K562 (cell line): ENCODE measurements around the gene DPAGT1. TPM values are rescaled to one million over a fixed set of nuclear protein-coding genes. Genes with fewer than 3 reads are reported as not detected.

Experiments used
- EP400 ChIP-seq: fragments of 450-650 bp; IDR thresholded peaks from 2 replicates; pipeline ENCODE4 v1.6.1; 2017; ENCODE audit warnings: antibody characterized with exemption, mild to moderate bottlenecking, moderate library complexity
- ERF ChIP-seq: fragments of 450-650 bp; formaldehyde crosslinking; IDR thresholded peaks from 2 replicates; pipeline ENCODE4 v1.4.0; 2020; ENCODE audit warnings: mild to moderate bottlenecking, mixed read lengths
- NCOA2 ChIP-seq, 2 experiments: fragments of 450-650 bp; IDR thresholded peaks; 2 replicates each; pipeline ENCODE4 v1.6.1; 2018; ENCODE audit warnings: mild to moderate bottlenecking in 2 of 2, moderate library complexity in 1 of 2; ENCODE audit not compliant: partially characterized antibody in 2 of 2
- POLR3A ChIP-seq: IDR thresholded peaks from 2 replicates; pipeline ENCODE4 v1.6.1; 2011; ENCODE audit warnings: borderline replicate concordance, mild to moderate bottlenecking, moderate library complexity; ENCODE audit not compliant: insufficient read length, insufficient read depth; ENCODE audit errors: extremely low read depth
- POLR3G ChIP-seq: IDR thresholded peaks from 2 replicates; pipeline ENCODE4 v1.6.1; 2011; ENCODE audit not compliant: insufficient read length, insufficient replicate concordance; ENCODE audit errors: extremely low read depth
- PPARD ChIP-seq: fragments of 250-450 bp; sonication (Bioruptor Pico); IDR thresholded peaks from 2 replicates; pipeline ENCODE4 v1.8.0; 2022; ENCODE audit warnings: inconsistent platforms, mild to moderate bottlenecking, moderate library complexity
- SMC3 ChIP-seq: conservative IDR thresholded peaks from 2 replicates; pipeline ENCODE4 v1.6.1; 2011; ENCODE audit warnings: low read depth, low read length, improper control_type of control experiment; ENCODE audit not compliant: insufficient read depth
- SRSF7 ChIP-seq: fragments of 200-400 bp; formaldehyde crosslinking; optimal IDR thresholded peaks from 2 replicates; pipeline ENCODE3; 2017; ENCODE audit warnings: mild to moderate bottlenecking, low read depth, low read length
- THRAP3 ChIP-seq: fragments of 450-650 bp; IDR thresholded peaks from 2 replicates; pipeline ENCODE4 v1.6.1; 2016; ENCODE audit warnings: mild to moderate bottlenecking, inconsistent platforms, borderline replicate concordance
- TRIM24 ChIP-seq, 2 experiments: fragments of 450-650 bp; IDR thresholded peaks; 2 replicates each; pipeline ENCODE4 v1.6.1; 2016
- ZNF134 ChIP-seq: fragments of 250-450 bp; sonication (Bioruptor Pico); conservative IDR thresholded peaks from 2 replicates; pipeline ENCODE4 v1.4.0; 2020
- ZNF212 ChIP-seq: fragments of 450-650 bp; formaldehyde crosslinking; IDR thresholded peaks from 2 replicates; pipeline ENCODE4 v1.4.0; 2020; ENCODE audit warnings: mild to moderate bottlenecking
- ZNF253 ChIP-seq: fragments of 250-450 bp; sonication (Bioruptor Pico); conservative IDR thresholded peaks from 2 replicates; pipeline ENCODE4 v1.6.1; 2021; ENCODE audit warnings: mild to moderate bottlenecking
- ZNF551 ChIP-seq: fragments of 250-450 bp; sonication (Bioruptor Pico); IDR thresholded peaks from 2 replicates; pipeline ENCODE4 v1.5.0; 2021; ENCODE audit warnings: mild to moderate bottlenecking, moderate library complexity
- polyA plus RNA-seq, 8 experiments: library from polyadenylated mRNA; depleted of rRNA in 4 of 8; stranded (reverse) in 5 of 8; unstranded in 3 of 8; fragments of >200 nt; fragmentation: Nextera tagmentation in 2 of 8; fragmentation: Illumina TruSeq in 1 of 8; extraction: Ambion mirVana in 2 of 8; extraction: Trizol in 1 of 8; gene quantifications; 2 replicates each; pipeline versions ENCODE4 v1.2.1 to v1.2.3, GENCODE V29; 2011 to 2014; ENCODE audit warnings: inconsistent platforms in 1 of 8, missing spikeins in 1 of 8
- total RNA-seq, 7 experiments: library from RNA; depleted of rRNA in 6 of 7; stranded (reverse); fragments of >200 nt in 6 of 7; fragmentation: Illumina TruSeq in 2 of 7; extraction: Trizol in 2 of 7; gene quantifications; 2 replicates each; pipeline versions ENCODE4 v1.2.1 to v1.2.3, GENCODE V29; 2011 to 2021; ENCODE audit warnings: low replicate concordance in 1 of 7
- TF ChIP-seq, protein P1 (sequence below): IDR thresholded peaks from 2 replicates; pipeline ENCODE4 v1.6.1; 2016; ENCODE audit warnings: missing genetic modification characterization, missing compliant biosample characterization
- TF ChIP-seq, protein P2 (sequence below): fragments of 450-650 bp; IDR thresholded peaks from 2 replicates; pipeline ENCODE4 v1.7.1; 2018; ENCODE audit warnings: mild to moderate bottlenecking, low read depth; ENCODE audit not compliant: partially characterized antibody
- TF ChIP-seq, protein P3 (sequence below): fragments of 250-450 bp; sonication (Bioruptor Pico); IDR thresholded peaks from 2 replicates; pipeline ENCODE4 v1.8.0; 2022; ENCODE audit warnings: inconsistent platforms

The DPAGT1 gene
- total and polyA plus RNA-seq, 9 of the 15 experiments (the other 6 are each of a cell fraction or from before 2014, with no cell fraction given): 29.9 to 135 (median 85.0) TPM

DNA sequence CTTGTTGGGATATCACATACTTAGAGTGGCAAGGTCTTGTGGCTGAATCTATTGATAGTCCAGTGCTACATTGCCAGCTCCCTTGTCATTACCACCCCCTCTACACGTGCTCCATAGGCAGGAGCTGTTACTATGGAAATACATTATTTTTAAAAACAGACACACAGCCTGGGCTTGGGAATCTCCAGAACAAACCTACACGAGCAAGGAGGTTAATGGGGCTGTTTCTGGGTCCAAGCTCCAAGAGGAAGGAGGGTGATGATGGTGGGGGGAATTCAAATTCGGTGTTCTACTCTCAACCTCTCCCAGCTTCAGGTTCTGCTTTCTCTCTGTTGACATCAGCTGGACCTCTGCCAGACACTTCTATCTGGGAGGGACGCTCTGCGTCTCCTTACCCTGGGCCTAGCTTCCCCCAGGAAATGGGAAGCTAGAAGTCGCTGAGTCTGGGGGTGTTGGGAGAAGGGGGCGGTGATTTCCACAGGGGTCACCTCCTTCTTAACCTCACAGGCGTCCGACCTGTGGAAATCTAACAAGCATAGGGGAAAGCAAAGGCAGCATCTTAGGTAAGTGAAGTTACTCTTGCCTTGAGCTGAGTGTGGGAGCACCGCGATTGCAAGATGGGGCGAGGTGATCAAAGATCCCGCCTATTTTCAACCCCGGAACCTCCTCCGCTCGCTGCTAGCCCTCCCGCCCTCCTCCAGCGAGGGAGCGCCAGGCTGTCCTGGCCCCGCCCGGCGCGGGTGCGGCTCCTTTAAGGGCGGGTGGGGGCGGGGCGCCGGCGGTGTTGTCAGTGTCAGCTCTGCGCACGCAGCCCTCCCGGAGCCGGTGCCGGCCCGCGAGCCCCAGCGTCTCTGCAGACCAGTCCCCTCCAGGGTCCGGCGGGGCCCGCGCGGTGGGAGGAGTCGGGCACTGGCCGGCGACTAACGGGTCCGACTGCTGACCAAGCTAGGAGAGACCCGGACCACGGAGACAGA, 5.2 kb upstream of the DPAGT1 start, which contains the start of gene C2CD2L (continued):
- TF ChIP-seq, protein P1, sequence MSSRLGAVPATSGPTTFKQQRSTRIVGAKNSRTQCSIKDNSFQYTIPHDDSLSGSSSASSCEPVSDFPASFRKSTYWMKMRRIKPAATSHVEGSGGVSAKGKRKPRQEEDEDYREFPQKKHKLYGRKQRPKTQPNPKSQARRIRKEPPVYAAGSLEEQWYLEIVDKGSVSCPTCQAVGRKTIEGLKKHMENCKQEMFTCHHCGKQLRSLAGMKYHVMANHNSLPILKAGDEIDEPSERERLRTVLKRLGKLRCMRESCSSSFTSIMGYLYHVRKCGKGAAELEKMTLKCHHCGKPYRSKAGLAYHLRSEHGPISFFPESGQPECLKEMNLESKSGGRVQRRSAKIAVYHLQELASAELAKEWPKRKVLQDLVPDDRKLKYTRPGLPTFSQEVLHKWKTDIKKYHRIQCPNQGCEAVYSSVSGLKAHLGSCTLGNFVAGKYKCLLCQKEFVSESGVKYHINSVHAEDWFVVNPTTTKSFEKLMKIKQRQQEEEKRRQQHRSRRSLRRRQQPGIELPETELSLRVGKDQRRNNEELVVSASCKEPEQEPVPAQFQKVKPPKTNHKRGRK (tag): no peak
- TF ChIP-seq POLR3G: no peak
- TF ChIP-seq, protein P2, sequence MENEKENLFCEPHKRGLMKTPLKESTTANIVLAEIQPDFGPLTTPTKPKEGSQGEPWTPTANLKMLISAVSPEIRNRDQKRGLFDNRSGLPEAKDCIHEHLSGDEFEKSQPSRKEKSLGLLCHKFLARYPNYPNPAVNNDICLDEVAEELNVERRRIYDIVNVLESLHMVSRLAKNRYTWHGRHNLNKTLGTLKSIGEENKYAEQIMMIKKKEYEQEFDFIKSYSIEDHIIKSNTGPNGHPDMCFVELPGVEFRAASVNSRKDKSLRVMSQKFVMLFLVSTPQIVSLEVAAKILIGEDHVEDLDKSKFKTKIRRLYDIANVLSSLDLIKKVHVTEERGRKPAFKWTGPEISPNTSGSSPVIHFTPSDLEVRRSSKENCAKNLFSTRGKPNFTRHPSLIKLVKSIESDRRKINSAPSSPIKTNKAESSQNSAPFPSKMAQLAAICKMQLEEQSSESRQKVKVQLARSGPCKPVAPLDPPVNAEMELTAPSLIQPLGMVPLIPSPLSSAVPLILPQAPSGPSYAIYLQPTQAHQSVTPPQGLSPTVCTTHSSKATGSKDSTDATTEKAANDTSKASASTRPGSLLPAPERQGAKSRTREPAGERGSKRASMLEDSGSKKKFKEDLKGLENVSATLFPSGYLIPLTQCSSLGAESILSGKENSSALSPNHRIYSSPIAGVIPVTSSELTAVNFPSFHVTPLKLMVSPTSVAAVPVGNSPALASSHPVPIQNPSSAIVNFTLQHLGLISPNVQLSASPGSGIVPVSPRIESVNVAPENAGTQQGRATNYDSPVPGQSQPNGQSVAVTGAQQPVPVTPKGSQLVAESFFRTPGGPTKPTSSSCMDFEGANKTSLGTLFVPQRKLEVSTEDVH: no peak
- TF ChIP-seq SMC3: no peak
- TF ChIP-seq TRIM24 (IDR thresholded peaks at IDR 0.05): 0 out of 4 replicates have a peak, but pooled peaks of 1 of the 2 experiments have one; percentile 29
- TF ChIP-seq PPARD: no peak
- no peak for TF ChIP-seq NCOA2 (IDR thresholded peaks at IDR 0.05; ENCODE audit: partially characterized antibody in 2 of 2)
- TF ChIP-seq EP400: peak; percentile 88
- TF ChIP-seq ZNF212 (CRISPR knock-in tag): no peak
- TF ChIP-seq ZNF253: no peak
- TF ChIP-seq ZNF551: no peak
- TF ChIP-seq ERF (CRISPR knock-in tag): no peak
- no peak for TF ChIP-seq THRAP3
- TF ChIP-seq ZNF134 (CRISPR knock-in tag): no peak
- no peak for TF ChIP-seq SRSF7
- no peak for TF ChIP-seq POLR3A
- TF ChIP-seq, protein P3, sequence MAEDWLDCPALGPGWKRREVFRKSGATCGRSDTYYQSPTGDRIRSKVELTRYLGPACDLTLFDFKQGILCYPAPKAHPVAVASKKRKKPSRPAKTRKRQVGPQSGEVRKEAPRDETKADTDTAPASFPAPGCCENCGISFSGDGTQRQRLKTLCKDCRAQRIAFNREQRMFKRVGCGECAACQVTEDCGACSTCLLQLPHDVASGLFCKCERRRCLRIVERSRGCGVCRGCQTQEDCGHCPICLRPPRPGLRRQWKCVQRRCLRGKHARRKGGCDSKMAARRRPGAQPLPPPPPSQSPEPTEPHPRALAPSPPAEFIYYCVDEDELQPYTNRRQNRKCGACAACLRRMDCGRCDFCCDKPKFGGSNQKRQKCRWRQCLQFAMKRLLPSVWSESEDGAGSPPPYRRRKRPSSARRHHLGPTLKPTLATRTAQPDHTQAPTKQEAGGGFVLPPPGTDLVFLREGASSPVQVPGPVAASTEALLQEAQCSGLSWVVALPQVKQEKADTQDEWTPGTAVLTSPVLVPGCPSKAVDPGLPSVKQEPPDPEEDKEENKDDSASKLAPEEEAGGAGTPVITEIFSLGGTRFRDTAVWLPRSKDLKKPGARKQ (CRISPR knock-in tag): no peak
